GM21576 (cell line): ENCODE measurements around the gene REC114.
"Not testable (repeated sequence)": the region's sequence is repeated elsewhere in the genome, so short reads cannot be mapped to it uniquely, and the experiment has no call there.

Experiments used
- ATAC-seq: cut with Tn5 transposase; IDR thresholded peaks from one replicate; pipeline ENCODE4 v1.9.1; 2021; ENCODE audit warnings: mild to moderate bottlenecking, moderate library complexity; ENCODE audit not compliant: unreplicated experiment

Gene REC114, protein sequence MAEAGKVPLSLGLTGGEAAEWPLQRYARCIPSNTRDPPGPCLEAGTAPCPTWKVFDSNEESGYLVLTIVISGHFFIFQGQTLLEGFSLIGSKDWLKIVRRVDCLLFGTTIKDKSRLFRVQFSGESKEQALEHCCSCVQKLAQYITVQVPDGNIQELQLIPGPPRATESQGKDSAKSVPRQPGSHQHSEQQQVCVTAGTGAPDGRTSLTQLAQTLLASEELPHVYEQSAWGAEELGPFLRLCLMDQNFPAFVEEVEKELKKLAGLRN

GRCh38 chr15:73442968-73443367 is at the start of gene REC114:
Gene REC114 (plus strand): TSS chr15:73443164. CDS start chr15:73443186, 22 bp downstream.
- no peak for ATAC-seq

GRCh38 chr15:73393336-73393735 is 49.6 kb upstream of the REC114 start:
- no peak for ATAC-seq

GRCh38 chr15:73394782-73395181 is 48.2 kb upstream of the REC114 start:
- ATAC-seq, result no peak

- ATAC-seq, result no peak
Measured at GRCh38 chr15:73395671-73396070, 47.3 kb upstream of the REC114 start.

DNA sequence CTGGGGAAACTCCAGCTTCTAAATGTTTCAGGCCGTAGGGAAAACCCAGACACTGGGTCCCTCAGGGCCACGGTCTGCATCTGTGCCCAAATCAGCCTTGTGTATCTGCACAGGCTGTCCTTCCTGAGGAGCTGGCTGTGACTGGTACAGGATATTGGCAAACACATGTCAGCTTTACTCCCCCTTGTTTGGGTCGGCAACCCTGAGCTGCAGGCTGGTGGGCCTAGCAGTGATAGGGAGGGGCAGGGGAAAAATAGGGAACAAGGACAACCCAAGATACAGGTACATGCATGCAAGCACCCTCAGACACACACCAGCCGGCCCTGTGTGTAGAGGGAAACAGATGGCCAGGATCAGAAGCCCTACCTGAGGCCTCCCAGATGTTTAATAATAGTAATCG is 45.5 kb upstream of the REC114 start:
- no peak for ATAC-seq

DNA sequence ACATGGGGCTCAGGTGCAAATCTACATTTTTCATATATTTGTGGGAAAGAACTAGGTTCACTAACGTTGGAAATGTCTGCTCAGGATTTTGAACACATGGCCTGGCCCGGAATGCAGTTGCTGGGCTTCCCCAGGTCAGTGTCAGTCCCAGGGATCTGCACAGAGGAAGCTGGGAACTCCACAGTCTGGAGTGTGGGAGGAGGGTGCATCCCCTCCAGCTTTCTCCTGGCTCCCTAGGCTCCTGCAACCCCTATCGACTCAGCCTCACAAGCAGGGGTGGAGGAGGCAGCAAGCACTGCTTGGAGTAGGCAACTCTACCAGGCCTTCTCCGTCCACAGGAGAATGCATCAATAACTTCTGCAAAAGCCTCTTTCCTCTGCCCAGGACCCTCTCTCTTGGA is 44.1 kb upstream of the REC114 start:
- ATAC-seq, result no peak

- ATAC-seq, result not testable (repeated sequence)
Measured at GRCh38 chr15:73400222-73400621, 42.7 kb upstream of the REC114 start.

- no peak for ATAC-seq
Measured at GRCh38 chr15:73403171-73403570, 39.8 kb upstream of the REC114 start.

DNA sequence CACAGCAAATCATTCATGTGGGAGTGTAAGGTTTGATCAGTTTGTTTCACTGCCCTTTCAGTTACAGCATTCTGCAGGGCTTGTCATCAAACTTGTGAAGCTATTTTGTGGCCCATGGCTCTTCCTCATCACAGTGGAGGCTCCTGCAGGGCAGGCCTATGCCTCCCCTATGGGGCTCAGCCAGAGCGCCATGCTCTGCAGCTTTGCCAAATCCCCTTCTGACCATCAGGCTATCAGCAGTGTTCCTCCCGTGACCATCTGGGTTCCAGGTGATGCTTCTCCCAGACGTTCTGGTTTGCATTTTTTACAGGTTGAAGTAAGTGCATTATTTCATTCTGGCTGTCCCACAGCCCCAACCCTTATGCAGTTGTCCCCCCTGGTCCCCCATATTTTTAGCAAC is 28.1 kb upstream of the REC114 start:
- ATAC-seq, result no peak

GRCh38 chr15:73424506-73424905 is 18.5 kb upstream of the REC114 start:
- no peak for ATAC-seq

GRCh38 chr15:73425510-73425909 is 17.5 kb upstream of the REC114 start:
- ATAC-seq, result no peak

- ATAC-seq, result no peak
Measured at GRCh38 chr15:73426323-73426994, 16.5 kb upstream of the REC114 start.

- ATAC-seq, result not testable (repeated sequence)
Measured at GRCh38 chr15:73431329-73431728, 11.6 kb upstream of the REC114 start.

DNA sequence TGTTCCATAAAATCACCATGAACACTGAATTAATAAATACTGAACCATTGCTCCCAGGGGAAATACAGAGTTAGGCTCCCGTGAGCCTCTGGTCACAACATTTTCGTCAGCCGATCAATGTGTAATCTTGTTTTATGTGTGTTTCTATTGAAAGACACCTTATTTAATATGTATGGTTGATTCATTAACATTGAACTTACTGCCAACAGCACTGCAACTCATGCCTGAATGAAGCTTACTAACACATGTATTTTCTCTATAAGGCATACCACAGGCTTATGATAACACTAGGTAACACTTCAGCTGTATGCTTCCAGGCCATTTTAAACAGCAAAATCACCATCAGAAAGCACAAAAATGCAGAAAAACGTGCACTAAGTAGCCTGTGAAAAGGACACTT is 9.1 kb upstream of the REC114 start:
- no peak for ATAC-seq

- ATAC-seq, result no peak
Measured at GRCh38 chr15:73436613-73437012, 6.4 kb upstream of the REC114 start.

GRCh38 chr15:73437543-73438109 is 5.3 kb upstream of the REC114 start:
- ATAC-seq, result no peak

- ATAC-seq, result no peak
Measured at GRCh38 chr15:73438651-73439050, 4.3 kb upstream of the REC114 start.

DNA sequence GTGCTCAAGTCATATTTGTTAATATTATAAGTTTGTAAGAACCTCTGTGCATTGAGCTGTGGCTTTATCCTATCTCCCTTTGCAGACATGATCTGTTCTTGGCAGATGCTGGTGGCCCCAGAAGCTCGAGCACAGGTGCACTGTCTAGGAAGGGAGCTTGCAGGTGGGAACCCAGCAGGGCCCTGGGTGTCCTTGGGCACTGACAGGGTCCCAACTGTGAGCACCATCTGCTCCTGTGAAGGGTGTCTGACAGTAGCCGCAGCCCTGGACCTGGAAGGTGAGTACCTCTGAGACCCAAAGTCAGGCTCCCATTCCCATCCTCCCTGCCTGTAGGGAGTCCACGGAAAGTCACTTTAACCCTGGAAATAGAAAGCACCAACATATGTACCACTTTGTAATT is 2.4 kb upstream of the REC114 start:
- ATAC-seq, result no peak

DNA sequence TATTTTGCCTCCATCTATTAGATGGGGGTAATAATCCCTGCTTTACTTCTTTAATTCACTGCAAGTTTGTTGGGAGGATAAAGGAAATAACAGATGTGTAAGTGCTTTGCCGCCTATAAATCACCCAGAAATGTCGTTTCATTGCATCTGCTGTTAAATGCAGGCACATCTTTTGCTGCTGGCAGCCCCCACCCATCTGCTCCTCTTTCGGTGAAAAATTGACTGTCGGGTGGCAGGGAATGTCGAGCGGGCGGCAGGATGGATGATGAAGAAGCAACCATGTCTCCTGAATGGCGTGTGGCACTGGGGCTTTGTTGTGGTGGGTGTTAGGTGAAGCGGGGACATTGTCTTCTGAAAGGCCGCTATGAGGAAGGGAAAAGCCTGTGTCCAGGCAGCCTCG is 543 bp upstream of the REC114 start:
- ATAC-seq, result no peak

DNA sequence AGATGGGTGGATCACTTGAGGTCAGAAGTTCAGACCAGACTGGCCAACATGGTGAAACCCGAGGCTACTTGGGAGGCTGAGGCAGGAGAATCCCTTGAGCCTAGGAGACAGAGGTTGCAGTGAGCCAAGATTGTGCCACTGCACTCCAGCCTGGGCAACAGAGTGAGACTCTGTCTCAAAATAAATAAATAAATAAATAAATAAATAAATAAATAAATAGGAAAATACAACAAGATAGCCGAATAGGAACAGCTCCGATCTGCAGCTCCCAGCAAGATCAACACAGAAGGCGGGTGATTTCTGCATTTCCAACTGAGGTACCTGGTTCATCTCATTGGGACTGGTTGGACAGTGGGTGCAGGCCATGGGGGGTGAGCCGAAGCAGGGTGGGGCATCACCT is 4.5 kb downstream of the REC114 start:
- not testable (repeated sequence) for ATAC-seq

DNA sequence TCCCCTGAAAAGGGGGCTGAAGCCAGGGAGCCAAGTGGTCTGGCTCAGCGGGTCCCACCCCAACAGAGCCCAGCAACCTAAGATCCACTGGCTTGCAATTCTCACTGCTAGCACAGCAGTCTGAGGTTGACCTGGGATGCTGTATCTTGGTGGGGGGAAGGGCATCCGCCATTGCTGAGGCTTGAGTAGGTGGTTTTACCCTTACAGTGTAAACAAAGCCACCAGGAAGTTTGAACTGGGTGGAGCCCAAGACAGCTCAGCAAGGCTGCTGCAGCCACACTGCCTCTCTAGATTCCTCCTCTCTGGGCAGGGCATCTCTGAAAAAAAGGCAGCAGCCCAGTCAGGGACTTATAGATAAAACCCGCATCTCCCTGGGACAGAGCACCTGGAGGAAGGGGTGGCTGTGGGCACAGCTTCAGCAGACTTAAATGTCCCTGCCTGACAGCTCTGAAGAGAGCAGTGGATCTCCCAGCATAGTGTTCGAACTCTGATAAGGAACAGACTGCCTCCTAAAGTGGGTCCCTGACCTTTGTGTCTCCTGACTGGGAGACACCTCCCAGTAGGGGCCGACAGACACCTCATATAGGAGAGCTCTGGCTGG is 5.3 kb downstream of the REC114 start:
- ATAC-seq, result not testable (repeated sequence)

GRCh38 chr15:73449980-73450379 is 7.0 kb downstream of the REC114 start:
- ATAC-seq, result not testable (repeated sequence)
